Kasumi-1 (cell line): ENCODE measurements around the gene PIAS3.
"Not testable (repeated sequence)": the region's sequence is repeated elsewhere in the genome, so short reads cannot be mapped to it uniquely, and the experiment has no call there.

Source experiments
- DNase-seq, 2 experiments: peaks; one replicate each; lab custom pipeline; 2025; lab: John Stamatoyannopoulos, UW

Gene PIAS3

DNA sequence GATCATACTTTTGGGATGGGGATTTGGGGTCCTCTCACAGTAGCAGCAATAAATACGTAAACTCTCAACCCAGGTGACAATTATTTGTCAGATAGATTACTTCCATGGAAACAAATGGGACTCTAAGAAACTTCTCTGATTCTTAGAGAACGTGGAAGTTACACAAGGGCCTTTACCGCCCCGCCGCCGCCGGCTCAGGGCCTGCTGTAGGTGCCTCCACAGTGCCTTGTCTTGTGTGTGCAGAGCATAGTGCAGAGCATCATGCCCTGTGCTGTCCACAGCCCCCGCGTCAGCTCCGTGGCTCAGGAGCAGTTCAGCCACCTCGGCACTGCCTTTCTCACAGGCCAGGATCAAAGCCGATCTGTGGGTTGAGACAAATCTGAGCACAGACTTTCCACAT, 15.8 kb upstream of the PIAS3 start:
- DNase-seq, result no peak

DNA sequence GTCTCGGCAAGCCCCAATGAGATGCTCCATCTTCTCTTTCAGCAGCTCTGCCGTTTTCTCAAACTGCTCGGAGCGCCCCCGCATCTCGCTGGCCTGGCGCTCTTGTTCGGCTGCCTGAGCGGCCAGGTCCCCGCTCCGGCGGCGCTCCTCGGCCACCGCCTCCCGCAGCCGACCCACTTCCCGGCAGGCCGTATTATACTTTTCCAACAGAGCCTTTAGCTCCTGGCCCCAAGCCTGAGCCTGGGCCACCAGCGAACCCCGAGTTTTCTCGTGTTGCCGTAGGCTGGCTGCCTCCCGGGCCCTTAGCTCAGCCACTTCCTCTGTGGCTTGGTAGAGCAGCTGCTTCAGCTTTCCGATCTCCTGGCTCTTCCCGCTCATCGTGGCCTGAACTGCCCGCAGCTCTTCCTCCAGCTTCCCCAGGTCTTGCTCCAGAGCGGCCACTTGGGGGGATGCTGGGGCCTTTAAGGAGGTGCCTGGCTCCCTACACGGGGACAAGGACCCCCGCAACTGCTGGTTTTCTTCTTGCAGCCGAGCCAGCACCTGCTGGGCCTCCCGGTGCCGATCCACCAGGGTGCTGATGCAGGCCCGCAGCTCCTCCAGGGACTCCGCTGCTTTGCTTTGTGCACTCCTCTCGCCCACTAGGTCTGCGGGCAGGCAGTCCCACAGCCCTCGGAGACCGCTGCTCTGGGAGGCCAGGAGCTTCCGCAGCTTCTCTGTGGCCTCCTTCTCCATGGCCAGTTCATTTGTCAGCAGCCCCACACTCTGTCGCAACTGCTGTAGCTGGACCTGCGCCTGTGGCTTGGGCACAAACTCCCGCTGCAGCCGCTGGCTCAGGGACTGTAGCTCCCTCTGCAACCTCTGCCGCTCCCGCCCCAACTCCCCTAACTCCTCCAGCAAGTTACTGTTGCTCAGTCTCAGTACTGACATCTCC, 13.4 kb upstream of the PIAS3 start:
- peak; percentile 62 to 64 for DNase-seq

DNA sequence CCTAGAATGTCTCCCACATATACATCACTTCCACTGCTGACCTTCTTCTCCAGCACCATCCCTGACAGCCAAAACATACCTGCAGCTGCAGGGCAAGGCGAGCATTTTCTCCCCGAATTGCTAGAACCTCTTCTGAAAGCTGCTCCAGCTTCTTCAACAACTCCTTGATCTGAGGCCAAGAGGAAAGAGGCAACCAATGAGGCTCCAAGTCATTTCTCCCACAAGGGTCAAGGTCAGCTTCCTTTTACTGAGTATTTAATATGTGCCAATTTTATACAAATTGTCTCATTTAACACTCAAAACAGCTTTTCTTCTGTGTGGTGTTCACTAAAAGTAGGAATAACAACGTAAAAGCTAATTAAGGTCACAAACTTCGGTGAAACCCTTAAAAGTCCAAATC, 9.4 kb upstream of the PIAS3 start:
- no peak for DNase-seq

DNA sequence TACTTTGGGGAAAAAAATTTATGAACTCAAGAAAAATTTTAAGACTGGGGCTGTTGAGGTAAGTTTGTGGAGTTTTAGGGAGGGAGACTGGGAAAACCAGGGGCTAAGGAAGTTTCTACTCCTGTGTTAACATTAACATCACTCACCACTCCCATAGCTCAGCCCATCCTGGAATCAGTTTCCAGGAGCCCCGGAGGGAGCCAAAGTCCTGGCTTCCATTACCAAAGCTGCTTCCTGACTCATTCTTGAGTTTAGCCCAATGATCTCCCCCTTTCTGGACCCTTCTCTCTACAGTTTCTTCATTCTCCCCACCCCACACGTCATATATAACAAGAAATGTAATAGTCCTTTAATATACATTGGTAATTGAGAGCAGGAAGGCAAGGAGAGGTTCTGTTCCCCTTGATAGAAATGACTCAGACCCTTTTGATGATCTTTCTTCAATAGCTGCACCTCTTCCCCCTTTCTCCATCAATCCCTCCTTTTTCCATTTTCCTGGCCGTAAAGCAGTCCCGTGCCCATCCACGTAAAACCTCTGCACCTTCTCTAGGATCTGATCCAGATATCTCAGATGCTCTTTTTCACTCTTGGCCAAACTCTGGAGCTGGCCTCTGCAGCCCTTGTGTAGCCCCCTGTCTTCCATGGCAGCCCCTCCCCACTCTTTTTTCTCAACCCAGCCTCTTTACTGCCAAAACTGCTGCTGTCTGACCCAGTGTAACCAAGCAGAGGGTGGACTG, 4.6 kb upstream of the PIAS3 start:
- no peak for DNase-seq

DNA sequence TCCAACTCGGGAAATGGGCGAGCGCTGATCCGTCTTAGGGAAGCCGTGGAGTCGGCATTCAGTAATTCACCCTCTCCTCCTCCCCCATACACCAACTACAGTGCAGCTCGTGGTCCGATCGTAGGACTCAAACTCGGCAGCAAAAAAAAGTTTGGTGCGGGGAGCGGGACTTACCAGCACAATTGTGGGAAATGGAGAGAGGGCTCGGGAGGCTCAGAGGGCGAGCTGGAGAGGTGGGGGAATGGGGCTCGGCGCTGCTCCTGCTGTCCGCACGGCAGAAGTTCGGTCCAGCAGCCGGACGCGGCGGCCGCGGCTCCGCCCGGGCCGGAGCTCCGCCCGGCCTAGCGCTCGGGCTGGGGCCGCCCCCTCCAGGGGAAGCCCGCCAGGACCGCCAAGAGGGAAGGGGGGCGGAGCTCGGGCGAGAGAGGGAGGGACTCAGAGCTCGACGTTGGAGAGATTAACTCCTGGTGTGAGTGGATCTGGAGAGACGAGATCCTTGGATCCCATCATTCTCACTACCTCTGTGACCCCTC, 676 bp upstream of the PIAS3 start:
- DNase-seq, result peak; percentile 75 to 80

DNA sequence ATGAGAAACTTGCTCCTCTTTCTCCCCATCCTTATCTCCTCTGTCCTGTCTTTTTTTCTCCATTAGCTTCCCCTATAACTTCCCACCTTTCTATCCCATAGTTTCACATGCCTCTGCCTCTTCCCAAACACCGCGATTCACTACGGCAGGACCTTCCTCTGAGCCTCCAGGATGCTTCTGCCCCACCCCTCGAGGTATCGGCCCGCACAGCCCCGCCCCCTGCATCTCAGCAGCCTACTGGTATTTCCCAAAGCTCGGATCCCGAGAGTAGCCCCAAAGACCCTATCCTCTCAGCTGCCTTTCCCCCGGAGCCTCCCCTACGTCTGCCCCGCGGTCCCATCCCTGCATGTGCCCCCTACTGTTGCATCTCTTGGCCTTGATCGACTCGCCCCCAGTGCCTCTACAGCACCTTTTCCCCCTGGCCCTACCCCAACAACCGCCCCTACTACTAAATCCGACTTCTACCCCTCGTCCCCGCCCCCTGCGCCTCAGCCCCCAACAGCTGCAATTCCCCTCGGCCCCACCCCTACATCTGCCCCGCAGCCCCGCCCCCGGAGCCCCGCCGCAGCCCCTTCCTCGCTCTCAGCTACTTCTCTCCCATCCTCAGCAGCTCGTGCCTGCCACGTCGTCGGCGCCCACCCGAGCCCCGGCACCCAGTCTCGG, 512 bp downstream of the PIAS3 start:
- DNase-seq, result peak; percentile 73 to 74

DNA sequence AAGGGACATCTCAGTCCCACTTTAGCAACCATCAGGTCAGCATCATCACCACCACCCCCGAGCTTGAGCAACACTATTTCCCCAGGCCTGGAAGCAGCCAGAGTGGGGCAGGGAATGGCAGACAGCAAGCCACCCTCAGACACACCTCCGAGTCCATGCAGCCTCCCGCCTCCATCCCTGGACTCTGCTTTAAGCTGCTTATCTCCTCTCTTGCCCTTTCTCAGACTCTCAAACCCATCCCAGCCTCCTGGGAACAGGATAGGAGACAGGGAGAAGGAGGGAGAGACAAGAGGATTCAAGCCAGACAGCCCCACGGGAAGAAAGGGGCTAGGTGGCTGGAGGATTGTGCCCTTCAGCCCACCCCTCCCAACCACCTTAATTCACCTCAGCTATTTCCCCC, 1.7 kb downstream of the PIAS3 start:
- DNase-seq, result no peak

DNA sequence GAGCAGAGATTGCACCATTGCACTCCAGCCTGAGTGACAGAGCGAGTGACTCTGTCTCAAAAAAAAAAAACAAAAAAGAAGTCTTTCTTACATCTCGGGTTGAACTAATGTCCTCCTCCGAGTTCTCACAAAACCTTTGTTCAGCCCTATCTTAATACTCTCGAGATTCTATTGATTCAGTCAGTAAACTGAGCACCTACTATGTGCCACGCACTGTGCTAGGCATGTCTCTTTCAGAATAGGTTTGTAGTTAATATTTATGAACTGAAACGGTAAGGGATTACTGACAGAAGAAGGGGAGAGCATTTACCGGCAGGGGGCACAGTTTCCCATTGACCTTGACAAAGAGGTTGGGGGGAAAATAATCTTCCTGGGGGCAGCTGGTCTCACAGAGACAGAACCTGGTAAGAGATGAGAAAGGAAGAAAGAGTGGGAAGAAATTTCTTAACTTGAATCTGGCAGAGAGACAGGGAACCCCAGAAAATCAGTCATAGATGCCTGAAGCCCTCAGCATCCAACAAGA, 3.4 kb downstream of the PIAS3 start:
- DNase-seq, result peak; percentile 55 to 56

DNA sequence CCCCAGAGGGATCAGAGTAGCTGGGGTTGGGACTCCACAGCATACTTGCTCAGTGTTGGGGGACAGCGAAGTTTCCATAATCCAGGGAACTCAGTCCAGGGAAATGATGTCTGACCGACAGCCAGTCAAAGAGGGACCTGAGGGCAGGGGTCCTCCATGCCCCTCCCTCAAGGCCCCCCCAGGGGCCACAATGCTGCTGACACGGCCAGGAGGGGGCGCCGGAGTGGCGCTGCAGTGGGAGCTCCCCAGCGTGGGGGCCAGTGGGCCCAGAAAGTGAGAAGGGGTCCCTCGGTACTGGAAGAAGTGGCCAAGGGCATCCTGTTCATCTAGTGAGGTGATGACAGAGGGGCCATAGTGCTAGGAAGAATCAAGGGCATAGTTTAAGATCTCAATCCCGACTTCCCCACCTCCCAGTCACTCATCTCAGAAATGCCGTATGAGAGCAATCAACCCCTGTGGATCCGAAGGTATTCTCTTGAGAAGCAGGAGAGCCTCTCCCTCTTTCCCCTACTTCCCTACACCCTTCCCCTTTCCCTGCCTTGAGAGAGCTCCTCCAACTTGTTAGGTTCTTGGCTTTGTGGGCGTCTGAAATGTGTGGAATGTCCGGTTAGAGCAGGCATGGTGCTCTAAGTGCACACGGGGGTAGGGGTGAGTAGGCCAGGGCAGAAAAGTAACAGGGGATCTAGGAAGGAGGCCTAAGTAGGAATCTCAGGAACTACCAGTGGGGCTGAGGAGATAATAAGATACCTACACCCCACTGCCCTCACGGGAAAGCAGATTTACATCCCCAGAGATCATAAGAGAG, 9.3 kb downstream of the PIAS3 start:
- DNase-seq, result no peak

DNA sequence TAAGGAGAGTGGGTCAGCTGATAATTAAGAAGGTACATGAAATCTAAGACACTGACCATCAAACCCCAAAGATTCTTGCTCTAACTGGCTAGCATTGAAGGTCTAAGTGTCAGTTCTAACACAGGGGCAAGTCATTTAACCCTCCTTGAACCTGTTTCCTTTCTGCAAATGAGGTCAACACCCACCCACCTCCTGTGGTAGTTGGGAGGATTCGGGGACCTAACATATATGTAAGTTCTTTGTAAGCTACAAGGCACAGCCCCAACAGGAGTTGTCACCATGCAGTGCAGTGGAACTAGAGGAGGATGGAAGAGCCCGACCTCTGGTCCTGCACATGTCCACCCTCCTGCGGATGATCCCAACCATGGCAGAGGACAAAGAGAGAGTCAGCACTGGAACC, 11.1 kb downstream of the PIAS3 start:
- no peak for DNase-seq

DNA sequence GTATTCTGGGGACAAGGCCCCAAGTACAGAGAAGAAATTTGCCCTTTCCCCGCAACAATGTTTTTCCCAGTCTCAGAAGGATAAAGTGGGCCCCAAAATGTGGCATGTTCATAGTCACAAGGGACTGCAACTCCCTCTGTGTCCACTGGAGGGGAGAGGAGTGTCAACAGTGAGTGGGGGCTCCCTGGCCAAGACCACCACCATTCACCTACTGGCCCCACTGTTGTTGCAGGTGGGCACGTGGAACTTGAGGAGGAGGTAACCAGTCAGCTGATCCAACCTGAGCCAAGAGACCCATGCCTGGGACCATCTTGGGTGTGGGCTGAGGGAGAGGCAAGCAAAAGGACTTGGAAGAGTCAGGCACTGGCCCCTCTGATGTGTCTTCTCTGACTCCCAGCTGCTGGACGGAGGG, 12.7 kb downstream of the PIAS3 start:
- peak; percentile 29 to 37 for DNase-seq

DNA sequence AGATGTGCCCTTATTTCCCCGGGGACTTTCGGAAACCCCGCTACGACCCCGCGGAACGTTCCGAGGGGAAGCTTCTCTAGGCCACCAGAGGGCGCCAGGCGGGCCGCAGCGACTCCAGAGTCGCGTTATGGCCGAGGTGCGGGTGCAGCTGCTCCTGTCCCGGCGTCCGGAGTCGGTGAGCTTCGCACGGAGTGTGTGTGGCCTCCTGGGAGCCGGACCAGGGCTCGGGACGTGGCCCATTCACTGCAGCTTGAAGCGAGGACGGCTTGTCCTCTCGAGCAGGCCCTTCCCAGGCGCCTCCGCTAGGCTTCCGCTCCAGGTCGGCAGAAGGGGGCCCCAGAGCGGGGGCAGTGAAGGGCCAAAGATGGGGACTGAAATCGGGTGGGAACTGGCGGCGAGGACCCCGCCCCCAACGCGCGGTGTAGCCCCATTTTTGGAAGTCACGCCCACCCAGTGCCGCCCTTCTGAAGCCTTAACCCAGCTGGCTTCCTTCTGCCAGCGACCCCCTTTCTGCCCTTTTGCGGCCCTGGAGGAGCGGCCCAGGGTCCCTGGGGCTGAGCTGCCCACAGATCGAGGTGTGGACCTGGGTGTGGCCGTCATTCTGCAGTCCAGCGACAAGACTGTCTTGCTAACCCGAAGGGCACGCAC, 13.2 kb downstream of the PIAS3 start, which contains the start of gene NUDT17:
Gene NUDT17, plus strand, starts transcription at position 117 of the 648 bp plus-strand sequence. Its CDS starts 11 bp downstream, at position 128.
- DNase-seq, result peak; percentile 71 to 74

DNA sequence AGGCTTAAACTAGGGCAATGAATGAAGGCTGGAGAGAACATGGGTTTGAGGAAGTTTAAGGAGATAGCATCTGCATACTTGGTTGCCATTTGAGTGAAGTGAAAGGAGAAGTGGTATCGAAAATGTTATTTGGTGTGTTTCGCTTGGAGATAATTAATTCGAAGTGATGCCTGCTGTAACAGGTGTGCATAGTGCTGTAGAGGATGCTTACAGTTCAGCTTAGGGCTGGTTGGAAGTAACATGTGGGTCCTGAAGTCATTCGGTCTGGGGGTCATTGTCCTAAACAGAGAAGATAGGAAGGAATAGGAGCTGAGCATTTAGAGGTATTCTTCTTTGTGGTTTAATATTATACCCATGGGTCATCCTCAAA, 13.8 kb downstream of the PIAS3 start:
- peak; percentile 63 to 75 for DNase-seq

DNA sequence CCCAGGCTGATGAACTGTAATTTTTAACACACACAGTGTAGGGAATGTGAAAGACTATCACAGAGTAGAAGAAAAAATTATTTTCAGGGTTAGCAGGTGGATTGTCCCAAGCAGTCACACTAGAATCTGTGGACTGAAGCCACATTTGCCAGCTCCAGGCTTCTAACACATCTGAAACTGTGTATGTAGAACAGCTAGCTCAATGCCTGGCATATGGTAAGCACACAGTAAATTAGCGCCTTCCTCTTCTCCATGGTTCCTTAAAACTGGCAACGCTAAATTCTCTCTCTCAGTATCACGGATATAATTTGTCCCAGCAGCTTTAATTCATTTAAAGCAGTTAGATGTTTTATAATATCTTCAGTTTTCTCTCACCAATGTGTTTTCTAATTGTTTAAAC, 15.8 kb downstream of the PIAS3 start:
- no peak for DNase-seq

DNA sequence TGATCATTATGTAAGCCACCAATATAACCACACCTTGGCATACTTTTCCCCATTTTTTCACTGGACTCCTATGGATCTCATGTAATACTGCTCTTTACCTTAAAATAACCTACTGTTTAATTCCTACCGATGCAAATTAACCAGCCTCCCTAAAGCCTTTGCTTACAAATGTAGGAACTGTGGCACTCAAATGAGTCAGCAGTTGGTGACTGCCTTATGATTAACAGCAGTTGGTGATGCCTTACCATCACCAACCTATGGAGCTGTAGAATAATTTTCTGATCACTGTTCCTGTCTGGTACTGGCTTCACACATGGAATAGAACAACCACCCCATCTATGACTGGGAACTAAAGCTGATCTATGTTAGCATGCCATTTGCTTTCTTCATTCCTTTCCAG, 21.2 kb downstream of the PIAS3 start:
- DNase-seq, result no peak

DNA sequence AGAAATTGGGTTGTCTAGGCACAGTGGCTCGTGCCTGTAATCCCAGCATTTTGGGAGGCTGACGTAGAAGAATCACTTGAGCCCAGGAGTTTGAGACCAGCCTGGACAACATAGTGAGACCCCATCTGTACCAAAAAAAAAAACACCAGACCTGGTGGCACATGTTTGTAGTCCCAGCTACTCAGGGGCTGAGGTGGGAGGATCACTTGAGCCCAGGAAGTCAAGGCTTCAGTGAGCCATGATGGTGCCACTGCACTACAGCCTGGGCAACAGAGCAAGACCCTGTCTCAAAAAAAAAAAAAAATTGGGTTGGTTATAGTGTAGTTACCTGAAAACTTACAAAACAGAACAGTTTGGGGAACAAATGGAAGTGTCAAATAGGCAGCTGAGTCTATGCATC, 28.1 kb downstream of the PIAS3 start:
- not testable (repeated sequence) for DNase-seq

DNA sequence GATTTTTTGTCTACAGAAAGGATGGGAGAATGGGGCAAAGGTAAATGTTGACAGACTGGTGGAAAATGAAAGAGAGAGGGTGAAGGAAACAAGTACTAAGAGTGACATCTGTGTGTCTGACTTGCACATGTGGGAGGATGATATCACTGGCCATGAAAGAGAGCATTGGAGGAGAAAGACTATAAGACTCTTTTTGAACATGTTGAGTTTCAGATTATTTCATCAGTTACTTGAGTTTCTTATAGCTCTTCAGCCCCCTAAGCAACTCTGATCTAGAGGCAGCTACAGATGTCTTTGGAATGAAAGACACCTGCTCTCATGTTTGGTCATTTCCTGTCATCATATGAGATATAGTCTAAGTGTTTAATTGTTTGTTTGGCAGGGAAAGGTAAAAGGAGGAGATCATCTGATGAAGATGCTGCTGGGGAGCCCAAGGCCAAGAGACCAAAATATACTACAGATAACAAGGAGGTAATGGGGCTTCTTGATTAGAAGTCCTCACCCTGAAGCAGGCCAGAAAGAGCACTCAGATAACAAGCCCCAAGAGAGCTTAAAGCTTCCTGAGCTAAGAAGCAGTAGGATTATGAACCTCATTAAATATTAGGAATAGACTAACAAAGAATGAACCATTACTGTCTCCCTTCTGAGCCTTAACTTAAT, 30.4 kb downstream of the PIAS3 start:
- DNase-seq, result no peak

DNA sequence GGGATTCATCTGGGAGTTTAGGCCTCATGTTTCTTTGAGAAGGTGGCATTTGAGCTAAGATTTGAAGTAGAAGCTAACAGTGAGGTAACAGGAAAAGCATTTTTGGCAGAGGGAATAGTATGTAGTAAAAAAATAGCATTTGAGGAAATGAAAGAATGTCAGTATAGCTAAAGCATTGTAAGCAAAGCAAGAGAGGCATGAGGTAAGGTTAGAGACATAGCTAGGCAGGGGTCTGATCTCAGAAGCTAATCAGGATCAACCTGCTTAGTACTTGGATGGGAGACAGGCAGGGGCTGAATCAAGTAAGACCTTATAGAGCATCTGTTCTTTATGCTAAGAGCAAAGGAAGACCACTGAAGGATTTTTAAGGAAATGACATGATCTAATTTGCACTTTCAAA, 30.9 kb downstream of the PIAS3 start:
- no peak for DNase-seq

DNA sequence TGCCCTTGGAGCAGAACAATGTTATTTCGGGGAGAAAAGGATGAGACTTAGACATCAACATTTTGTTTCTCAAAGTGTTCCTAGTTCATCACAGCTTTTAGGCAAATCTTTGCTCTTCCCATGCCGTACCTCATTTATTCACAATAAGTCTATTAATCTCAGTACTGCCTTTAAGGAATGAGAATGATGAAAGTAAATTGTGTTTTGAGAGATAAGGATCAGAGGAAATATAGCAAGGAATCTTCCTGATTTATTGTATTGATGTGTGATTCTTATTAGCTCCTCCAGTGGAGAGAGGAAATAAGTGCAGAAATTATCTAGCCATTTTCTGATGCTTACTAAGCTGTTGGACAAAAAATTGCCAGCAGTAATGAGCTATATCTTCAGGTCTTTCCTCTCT, 32.9 kb downstream of the PIAS3 start:
- DNase-seq, result peak in 1 of 2 experiments; percentile 8

DNA sequence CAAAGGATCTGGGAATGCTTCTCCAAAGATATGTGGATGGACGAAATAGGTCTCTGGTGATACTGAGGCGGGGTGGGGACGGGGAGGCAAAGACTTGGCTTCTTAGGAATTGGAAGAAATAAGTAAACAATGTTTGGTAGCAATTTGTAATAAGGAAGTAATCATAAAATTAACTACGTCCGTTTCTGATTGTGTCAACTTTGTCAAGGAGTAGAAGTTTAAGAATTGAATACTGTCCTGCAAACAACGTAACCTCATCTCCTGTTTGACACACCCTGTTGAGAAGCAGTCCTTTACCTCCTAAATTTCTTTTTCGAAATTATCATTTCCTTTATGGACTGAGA, 34.4 kb downstream of the PIAS3 start:
- no peak for DNase-seq
